H7 (cell line): ENCODE results near the gene BTF3L4. TPM values are rescaled to one million over a fixed set of nuclear protein-coding genes. Genes with fewer than 3 reads are reported as not detected.
A peak's percentile ranks its signal among the peaks of the same experiment; 100 is the strongest.
"Not testable (repeated sequence)": the region's sequence is repeated elsewhere in the genome, so short reads cannot be mapped to it uniquely, and the experiment has no call there.

Source experiments
- DNase-seq: peaks from one replicate; pipeline ENCODE4 v3.0.0; 2012
- H3K27me3 ChIP-seq: 2 replicates; pipeline ENCODE4 v1.6.0; 2011; ENCODE audit warnings: mild to moderate bottlenecking, low read length; ENCODE audit not compliant: control insufficient read depth, insufficient read depth
- H3K36me3 ChIP-seq: replicated peaks from 2 replicates; pipeline ENCODE4 v1.5.1; 2011; ENCODE audit warnings: low read length; ENCODE audit not compliant: control insufficient read depth, insufficient read depth
- H3K4me3 ChIP-seq: 2 replicates; pipeline ENCODE4 v1.5.1; 2011; ENCODE audit warnings: low read depth, mild to moderate bottlenecking, control low read depth, low read length, moderate library complexity; ENCODE audit not compliant: insufficient read depth
- total RNA-seq: library from RNA; depleted of rRNA; stranded (reverse); fragments of >200 nt; shearing (Covaris generic); gene quantifications from 2 replicates; pipeline ENCODE4 v1.2.3, GENCODE V29; 2014

BTF3L4 gene
- total RNA-seq, 1 experiment from 2014 or later: 96.9 TPM

- H3K36me3 ChIP-seq: peaks cover 6% of the 10 kb centered on the region
- DNase-seq: no peak
- H3K27me3 ChIP-seq: no peaks in the 10 kb centered on the region
- no peak overlapping the region for H3K4me3 ChIP-seq
Observed at GRCh38 chr1:52041551-52042185, 14.4 kb upstream of the BTF3L4 start.

GRCh38 chr1:52045236-52045635, 10.9 kb upstream of the BTF3L4 start:
- DNase-seq: no peak
- H3K36me3 ChIP-seq: peaks cover 3% of the 10 kb centered on the region
- no peaks in the 10 kb centered on the region for H3K27me3 ChIP-seq
- no peak overlapping the region for H3K4me3 ChIP-seq

GRCh38 chr1:52045666-52046195, 10.4 kb upstream of the BTF3L4 start:
- H3K27me3 ChIP-seq: not testable (repeated sequence)

GRCh38 chr1:52049337-52049736, 6.8 kb upstream of the BTF3L4 start:
- not testable (repeated sequence) for H3K4me3 ChIP-seq, DNase-seq, H3K27me3 ChIP-seq, H3K36me3 ChIP-seq

More at GRCh38 chr1:52045666-52046195, 10.4 kb upstream of the BTF3L4 start:
- not testable (repeated sequence) for H3K4me3 ChIP-seq, H3K36me3 ChIP-seq, DNase-seq

- no peak for DNase-seq
- H3K4me3 ChIP-seq: peak overlapping the region; percentile 88
Observed at GRCh38 chr1:52053862-52054261, 2.2 kb upstream of the BTF3L4 start.

GRCh38 chr1:52054496-52055065, 1.5 kb upstream of the BTF3L4 start:
- Histone ChIP-seq H3K36me3 (peaks cover 1% of the 10 kb centered on the region; the same call in 1 of the 2 replicates), H3K4me3 (peak overlapping the region; percentile 88), H3K27me3 (no peaks in the 10 kb centered on the region)
- DNase-seq: no peak

More at GRCh38 chr1:52053862-52054261, 2.2 kb upstream of the BTF3L4 start:
- Histone ChIP-seq H3K36me3 (peaks cover 1% of the 10 kb centered on the region; the same call in 1 of the 2 replicates), H3K27me3 (no peaks in the 10 kb centered on the region)

- Histone ChIP-seq H3K4me3 (peak within 1 kb of the TSS; percentile 88), H3K36me3 (peaks cover 4% of the 10 kb centered on the region), H3K27me3 (no peaks in the 10 kb centered on the region)
- DNase-seq: peak; percentile 91
Observed at GRCh38 chr1:52055066-52055865, 829 bp upstream of the BTF3L4 start, which contains the start of gene TXNDC12. TSS of gene TXNDC12 (minus strand) at chr1:52055191. CDS start at chr1:52055096, 95 bp downstream.

GRCh38 chr1:52055866-52056162, 281 bp upstream of the BTF3L4 start:
- Histone ChIP-seq H3K4me3 (peak overlapping the region; percentile 88), H3K27me3 (no peaks in the 10 kb centered on the region), H3K36me3 (peaks cover 9% of the 10 kb centered on the region)
- DNase-seq: no peak

GRCh38 chr1:52056937-52057231, 789 bp downstream of the BTF3L4 start:
- peaks cover 11% of the 10 kb centered on the region for H3K36me3 ChIP-seq
- H3K27me3 ChIP-seq: no peaks in the 10 kb centered on the region
- peak overlapping the region; percentile 88 for H3K4me3 ChIP-seq
- no peak for DNase-seq

GRCh38 chr1:52057255-52057654, 1.2 kb downstream of the BTF3L4 start:
- H3K36me3 ChIP-seq: peaks cover 11% of the 10 kb centered on the region
- H3K4me3 ChIP-seq: peak overlapping the region; percentile 88
- H3K27me3 ChIP-seq: no peaks in the 10 kb centered on the region
- no peak for DNase-seq

GRCh38 chr1:52057876-52058415, 1.9 kb downstream of the BTF3L4 start:
- Histone ChIP-seq H3K27me3 (no peaks in the 10 kb centered on the region), H3K4me3 (no peak overlapping the region), H3K36me3 (peaks cover 11% of the 10 kb centered on the region)
- no peak for DNase-seq

GRCh38 chr1:52059321-52059720, 3.2 kb downstream of the BTF3L4 start:
- no peak for DNase-seq
- H3K27me3 ChIP-seq: no peaks in the 10 kb centered on the region
- H3K4me3 ChIP-seq: no peak overlapping the region
- peaks cover 20% of the 10 kb centered on the region for H3K36me3 ChIP-seq

GRCh38 chr1:52059888-52060287, 3.8 kb downstream of the BTF3L4 start:
- H3K36me3 ChIP-seq: peaks cover 23% of the 10 kb centered on the region
- DNase-seq: no peak
- H3K4me3 ChIP-seq: no peak overlapping the region
- H3K27me3 ChIP-seq: no peaks in the 10 kb centered on the region

- H3K36me3 ChIP-seq: peaks cover 27% of the 10 kb centered on the region
- H3K27me3 ChIP-seq: no peaks in the 10 kb centered on the region
- no peak overlapping the region for H3K4me3 ChIP-seq
- DNase-seq: no peak
Observed at GRCh38 chr1:52060822-52061221, 4.7 kb downstream of the BTF3L4 start.

- no peak for DNase-seq
- Histone ChIP-seq H3K27me3 (no peaks in the 10 kb centered on the region), H3K36me3 (peaks cover 30% of the 10 kb centered on the region), H3K4me3 (no peak overlapping the region)
Observed at GRCh38 chr1:52063192-52063591, 7.1 kb downstream of the BTF3L4 start.
